Activated CD8-positive, alpha-beta memory T cell treated with anti-CD3 and anti-CD28 coated beads, Interleukin-2, amount 50 U/mL, for 48 hours (primary cell): Measurements from ENCODE around the gene PURA.
A peak's percentile ranks its signal among the peaks of the same experiment; 100 is the strongest.

Source experiments
- DNase-seq: peaks from one replicate; pipeline ENCODE4 v3.0.0-alpha.2; 2020

The PURA gene

GRCh38 chr5:140110646-140110957, 3.3 kb upstream of the PURA start:
- no peak for DNase-seq

GRCh38 chr5:140111011-140111858, 2.7 kb upstream of the PURA start:
- DNase-seq = no peak

DNA sequence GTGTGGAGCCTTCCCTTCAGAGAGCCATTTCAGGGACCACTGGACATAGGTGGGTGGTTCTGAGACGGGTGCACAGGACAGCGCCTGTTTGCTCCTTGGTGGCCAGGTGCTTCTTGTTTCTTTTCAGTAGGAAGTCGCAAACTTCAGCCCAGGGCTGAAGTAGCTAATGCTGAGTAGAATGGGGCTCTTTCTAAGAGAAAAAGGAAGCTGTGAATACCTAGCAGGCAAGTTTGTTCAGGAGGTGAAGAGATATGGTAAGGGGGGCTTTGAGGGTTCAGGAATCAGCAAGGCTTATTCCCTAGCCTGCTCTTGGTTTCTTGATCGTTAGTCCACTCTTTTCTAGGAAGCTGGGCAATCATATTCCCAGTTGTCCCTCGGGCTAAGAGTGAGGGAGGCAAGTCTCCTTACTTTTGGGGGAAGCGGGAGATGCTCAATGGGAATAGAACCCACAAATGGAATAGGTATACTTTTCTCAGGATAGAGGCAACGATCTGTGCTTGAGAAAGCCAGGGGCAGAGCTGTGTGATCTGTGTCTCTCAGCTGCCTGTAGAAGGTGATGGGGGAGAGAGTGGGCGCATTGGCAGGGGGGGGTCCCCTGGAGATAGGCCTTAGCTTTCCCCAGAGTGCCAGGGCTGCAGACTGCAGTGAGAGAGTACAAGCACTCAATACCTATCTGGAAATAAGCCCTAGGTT, 1.9 kb upstream of the PURA start:
- no peak for DNase-seq

- no peak for DNase-seq
These were observed 1.2 kb upstream of the PURA start for GRCh38 chr5:140112685-140113179.

- peak; percentile 61 for DNase-seq
These were observed 670 bp upstream of the PURA start for GRCh38 chr5:140113180-140113698.

GRCh38 chr5:140114341-140115185, 654 bp downstream of the PURA start:
- peak; percentile 78 for DNase-seq

DNA sequence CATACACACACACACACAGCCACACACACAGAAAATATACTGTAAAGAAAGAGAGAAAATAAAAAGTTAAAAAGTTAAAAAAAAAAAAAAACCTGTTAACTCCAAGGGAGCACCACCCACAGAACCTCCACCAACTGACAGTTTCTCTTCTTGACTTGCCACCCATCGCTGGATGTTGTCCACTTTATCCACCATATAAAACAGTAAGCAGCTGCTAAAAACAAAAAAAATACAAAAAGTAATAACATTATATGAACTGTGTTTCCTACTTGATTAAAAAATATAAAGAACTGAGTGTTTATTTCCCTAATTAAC, 1.2 kb downstream of the PURA start:
- no peak for DNase-seq

- DNase-seq = no peak
These were observed 2.8 kb downstream of the PURA start for GRCh38 chr5:140116716-140117115.

GRCh38 chr5:140117523-140117922, 3.6 kb downstream of the PURA start:
- no peak for DNase-seq

- no peak for DNase-seq
These were observed 4.5 kb downstream of the PURA start for GRCh38 chr5:140118302-140118936.

DNA sequence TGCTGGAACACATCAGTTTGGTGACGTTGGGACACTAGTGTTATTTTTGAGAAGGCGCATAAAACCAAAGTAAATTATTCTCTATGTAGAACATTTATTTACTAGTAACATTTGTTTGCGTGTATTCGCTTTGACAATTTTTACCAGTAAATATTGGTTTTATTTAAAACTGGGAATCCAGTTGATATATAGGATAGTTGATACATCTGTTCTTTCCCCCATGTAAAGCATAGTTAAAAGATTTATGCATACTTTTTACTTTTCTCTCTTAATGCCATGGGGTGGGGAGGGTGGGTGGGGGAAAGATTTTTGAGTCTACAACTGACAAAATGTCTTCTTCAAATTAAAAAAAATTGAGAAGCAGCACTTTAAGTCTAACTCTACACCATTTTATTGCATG, 11.7 kb downstream of the PURA start, which contains the start of gene IGIP:
IGIP (plus strand) TSS at position 301 of the 400 bp plus-strand sequence. CDS start 2,540 bp downstream, outside the sequence.
- DNase-seq = no peak

- no peak for DNase-seq
These were observed 12.6 kb downstream of the PURA start for GRCh38 chr5:140126315-140127012.

- DNase-seq = no peak
These were observed 14.5 kb downstream of the PURA start for GRCh38 chr5:140128376-140128775.

DNA sequence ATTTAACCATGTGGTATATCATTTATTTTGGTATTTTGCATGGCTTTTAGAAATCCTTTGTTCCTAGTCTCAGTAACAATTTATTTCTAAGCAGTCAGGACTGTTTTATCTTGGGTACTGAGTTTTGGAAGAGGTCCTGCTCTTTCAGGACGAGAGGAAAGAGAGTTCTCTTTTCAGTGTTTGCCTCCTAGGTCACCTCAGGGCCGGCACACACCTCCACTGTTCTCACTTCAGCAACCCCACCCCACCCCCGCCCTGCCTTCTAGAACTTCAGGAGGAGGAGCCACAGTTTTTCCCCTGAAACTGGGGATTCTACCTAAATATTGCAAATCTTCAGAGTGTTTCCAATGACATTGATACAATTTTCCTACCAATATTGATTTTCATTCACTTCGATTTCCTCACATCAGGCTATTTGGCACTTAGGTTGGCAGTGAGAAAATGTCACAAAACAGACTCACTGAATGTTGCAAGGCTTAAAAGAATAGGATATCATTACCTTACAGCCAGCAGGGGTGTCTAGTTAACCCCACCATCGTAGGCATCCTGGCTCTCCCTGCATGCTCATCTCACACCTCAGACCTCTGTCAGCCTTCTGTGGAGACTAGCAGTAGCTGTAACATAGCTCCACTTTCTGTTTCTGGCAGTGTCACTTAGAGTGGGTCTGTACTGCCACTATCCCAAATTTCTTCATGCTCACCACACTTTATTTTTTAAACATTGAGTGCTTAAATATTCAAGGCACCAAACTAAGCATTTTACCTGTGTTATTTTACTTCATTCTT, 17.2 kb downstream of the PURA start:
- peak; percentile 36 for DNase-seq

DNA sequence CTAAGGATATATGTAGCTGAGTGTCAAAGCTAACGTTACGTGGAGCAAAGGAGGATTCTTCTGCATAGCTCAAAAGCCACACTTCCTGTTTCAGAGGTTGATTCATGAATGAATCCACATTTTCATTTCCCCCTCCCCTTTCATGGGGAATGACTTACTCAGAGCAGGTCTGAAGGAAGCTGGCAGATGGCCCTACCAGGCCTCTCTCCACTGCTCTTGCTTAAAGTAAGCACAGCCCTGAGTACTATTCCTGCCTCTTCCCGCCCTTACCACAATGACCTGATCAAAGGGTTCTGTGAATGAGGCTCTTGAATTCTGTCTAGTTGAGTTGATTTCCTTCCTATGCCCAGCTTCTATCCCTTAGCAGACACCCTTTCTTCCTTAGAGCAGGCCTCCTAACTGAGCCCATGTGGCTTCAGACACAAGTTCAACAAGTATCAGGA, 18.1 kb downstream of the PURA start:
- DNase-seq = peak; percentile 49

- no peak for DNase-seq
These were observed 19.7 kb downstream of the PURA start for GRCh38 chr5:140133514-140134167.

DNA sequence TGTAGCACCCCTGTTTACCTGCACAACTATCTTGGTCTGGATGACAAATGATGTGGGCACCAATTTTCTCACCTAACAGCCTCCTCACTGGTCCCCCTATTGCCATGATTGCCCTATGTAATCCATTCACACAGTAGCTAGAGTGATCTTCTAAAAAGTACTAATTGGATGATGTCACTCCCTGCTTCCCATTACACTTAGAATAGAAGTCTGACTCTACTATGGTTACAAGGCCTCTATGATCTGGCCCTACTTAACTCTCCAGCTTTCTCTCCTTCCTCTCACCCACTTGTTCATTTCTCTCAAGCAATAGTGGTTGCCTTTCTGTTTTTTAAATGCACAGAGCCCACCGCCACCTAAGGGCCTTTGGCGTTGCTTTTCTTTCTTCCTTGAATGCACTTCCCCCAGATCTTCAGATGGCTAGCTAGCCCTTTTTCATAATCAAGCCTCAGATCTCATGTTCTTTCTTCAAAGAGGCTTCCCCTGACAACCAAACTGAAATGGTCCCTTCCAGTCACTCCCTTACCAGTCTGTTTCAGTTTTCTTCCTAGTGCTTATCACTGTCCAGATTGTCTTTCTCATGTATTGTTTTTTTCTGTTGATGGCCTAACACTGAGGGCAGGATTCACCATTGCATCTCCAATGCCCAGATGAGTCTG, 20.5 kb downstream of the PURA start:
- DNase-seq = no peak

- no peak for DNase-seq
These were observed 21.2 kb downstream of the PURA start for GRCh38 chr5:140135127-140135526.

- peak; percentile 22 for DNase-seq
These were observed 22.7 kb downstream of the PURA start for GRCh38 chr5:140136624-140137023.

DNA sequence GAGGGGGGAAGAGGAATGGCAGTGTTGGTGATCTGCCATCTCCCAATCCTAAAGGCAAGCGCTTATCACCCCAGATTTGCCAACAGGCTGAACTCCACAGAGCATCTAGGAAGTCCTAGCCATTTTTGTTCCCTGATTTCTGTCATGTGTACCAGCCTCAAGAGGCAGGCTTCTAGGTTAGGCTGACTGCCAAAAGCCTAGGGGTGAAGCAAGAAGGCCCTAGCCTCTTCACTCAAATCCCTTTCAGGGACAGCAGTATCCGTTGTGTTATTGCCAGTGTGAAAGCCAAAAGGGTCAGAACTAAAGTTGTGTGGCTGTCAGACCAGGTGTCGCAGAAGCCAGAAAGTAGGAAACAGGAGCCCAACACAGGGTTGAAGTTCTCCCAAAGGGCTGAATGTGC, 26.5 kb downstream of the PURA start:
- DNase-seq = no peak
